Activated naive CD8-positive, alpha-beta T cell treated with anti-CD3 and anti-CD28 coated beads, Interleukin-2, amount 50 U/mL, for 24 hours (primary cell): Measurements from ENCODE around the gene MACROD2.
"Not testable (repeated sequence)": the region's sequence is repeated elsewhere in the genome, so short reads cannot be mapped to it uniquely, and the experiment has no call there.

Source experiments
- ATAC-seq: fragments of 150-1000 bp; cut with Tn5 transposase; one replicate; pipeline ENCODE4 v1.10.0; 2021
- DNase-seq: peaks from one replicate; pipeline ENCODE4 v3.0.0; 2021
- H3K27ac Mint-ChIP-seq: one replicate; pipeline ENCODE4 v1.8.0; 2021; ENCODE audit warnings: mild to moderate bottlenecking, mixed read lengths
- H3K27me3 Mint-ChIP-seq: one replicate; pipeline ENCODE4 v1.8.0; 2021; ENCODE audit warnings: mixed read lengths
- H3K36me3 Mint-ChIP-seq: one replicate; pipeline ENCODE4 v1.8.0; 2021; ENCODE audit warnings: low read depth, mixed read lengths
- H3K4me1 Mint-ChIP-seq: one replicate; pipeline ENCODE4 v1.8.0; 2021; ENCODE audit warnings: mixed read lengths
- H3K4me3 Mint-ChIP-seq: one replicate; pipeline ENCODE4 v1.8.0; 2021; ENCODE audit warnings: mild to moderate bottlenecking, moderate library complexity, mixed read lengths
- H3K9me3 Mint-ChIP-seq: one replicate; pipeline ENCODE4 v1.8.0; 2021; ENCODE audit warnings: mixed read lengths

The MACROD2 gene

GRCh38 chr20:14232650-14233049 lies 237.3 kb downstream of the MACROD2 start:
- no peak for ATAC-seq
- Mint-ChIP-seq H3K4me1 (no peaks in the 10 kb centered on the region), H3K9me3 (peaks cover 14% of the 10 kb centered on the region), H3K27me3 (no peaks in the 10 kb centered on the region), H3K36me3 (no peaks in the 10 kb centered on the region), H3K4me3 (no peak overlapping the region), H3K27ac (no peak overlapping the region)
- no peak for DNase-seq

GRCh38 chr20:14234666-14235295 lies 239.5 kb downstream of the MACROD2 start:
- Mint-ChIP-seq H3K36me3 (no peaks in the 10 kb centered on the region), H3K4me3 (no peak overlapping the region), H3K4me1 (no peaks in the 10 kb centered on the region), H3K27me3 (no peaks in the 10 kb centered on the region), H3K9me3 (peaks cover 20% of the 10 kb centered on the region), H3K27ac (no peak overlapping the region)
- DNase-seq (no peak), ATAC-seq (no peak)

GRCh38 chr20:14235355-14235754 lies 240.0 kb downstream of the MACROD2 start:
- no peak for DNase-seq

GRCh38 chr20:14245368-14245970 lies 250.2 kb downstream of the MACROD2 start:
- no peaks in the 10 kb centered on the region for H3K36me3 Mint-ChIP-seq
- H3K9me3 Mint-ChIP-seq: peaks cover 6% of the 10 kb centered on the region
- no peak for ATAC-seq
- H3K27me3 Mint-ChIP-seq: no peaks in the 10 kb centered on the region
- no peak overlapping the region for H3K27ac Mint-ChIP-seq
- H3K4me3 Mint-ChIP-seq: no peak overlapping the region
- no peak for DNase-seq
- no peaks in the 10 kb centered on the region for H3K4me1 Mint-ChIP-seq

More at GRCh38 chr20:14235355-14235754, 240.0 kb downstream of the MACROD2 start:
- no peaks in the 10 kb centered on the region for H3K4me1 Mint-ChIP-seq
- H3K4me3 Mint-ChIP-seq: no peak overlapping the region
- no peak overlapping the region for H3K27ac Mint-ChIP-seq
- H3K27me3 Mint-ChIP-seq: no peaks in the 10 kb centered on the region
- H3K9me3 Mint-ChIP-seq: peaks cover 21% of the 10 kb centered on the region
- H3K36me3 Mint-ChIP-seq: no peaks in the 10 kb centered on the region
- no peak for ATAC-seq

GRCh38 chr20:14259689-14260088 lies 264.4 kb downstream of the MACROD2 start:
- no peak overlapping the region for H3K27ac Mint-ChIP-seq
- peaks cover 6% of the 10 kb centered on the region for H3K9me3 Mint-ChIP-seq
- H3K36me3 Mint-ChIP-seq: no peaks in the 10 kb centered on the region
- no peaks in the 10 kb centered on the region for H3K27me3 Mint-ChIP-seq
- H3K4me1 Mint-ChIP-seq: no peaks in the 10 kb centered on the region
- ATAC-seq (no peak), DNase-seq (no peak)
- no peak overlapping the region for H3K4me3 Mint-ChIP-seq

- Mint-ChIP-seq H3K36me3 (no peaks in the 10 kb centered on the region), H3K4me3 (no peak overlapping the region), H3K9me3 (peaks cover 6% of the 10 kb centered on the region), H3K27ac (no peak overlapping the region), H3K27me3 (no peaks in the 10 kb centered on the region), H3K4me1 (no peaks in the 10 kb centered on the region)
- DNase-seq (no peak), ATAC-seq (no peak)
Measured at GRCh38 chr20:14260367-14260766, 265.1 kb downstream of the MACROD2 start.

GRCh38 chr20:14264869-14265268 lies 269.6 kb downstream of the MACROD2 start:
- H3K27ac Mint-ChIP-seq: no peak overlapping the region

GRCh38 chr20:14266246-14266645 lies 270.9 kb downstream of the MACROD2 start:
- no peaks in the 10 kb centered on the region for H3K27me3 Mint-ChIP-seq
- DNase-seq (no peak), ATAC-seq (no peak)
- no peak overlapping the region for H3K4me3 Mint-ChIP-seq
- no peaks in the 10 kb centered on the region for H3K36me3 Mint-ChIP-seq
- H3K27ac Mint-ChIP-seq: no peak overlapping the region
- peaks cover 5% of the 10 kb centered on the region for H3K9me3 Mint-ChIP-seq
- no peaks in the 10 kb centered on the region for H3K4me1 Mint-ChIP-seq

More at GRCh38 chr20:14264869-14265268, 269.6 kb downstream of the MACROD2 start:
- no peaks in the 10 kb centered on the region for H3K36me3 Mint-ChIP-seq
- H3K27me3 Mint-ChIP-seq: no peaks in the 10 kb centered on the region
- H3K9me3 Mint-ChIP-seq: peaks cover 5% of the 10 kb centered on the region
- DNase-seq: no peak
- no peak overlapping the region for H3K4me3 Mint-ChIP-seq
- no peak for ATAC-seq
- no peaks in the 10 kb centered on the region for H3K4me1 Mint-ChIP-seq

- not testable (repeated sequence) for H3K27me3 Mint-ChIP-seq, H3K36me3 Mint-ChIP-seq, DNase-seq, H3K4me3 Mint-ChIP-seq, H3K27ac Mint-ChIP-seq, ATAC-seq, H3K9me3 Mint-ChIP-seq, H3K4me1 Mint-ChIP-seq
Measured at GRCh38 chr20:14270751-14271150, 275.4 kb downstream of the MACROD2 start.

- no peaks in the 10 kb centered on the region for H3K36me3 Mint-ChIP-seq
- H3K4me1 Mint-ChIP-seq: no peaks in the 10 kb centered on the region
- H3K9me3 Mint-ChIP-seq: peaks cover 5% of the 10 kb centered on the region
- ATAC-seq (no peak), DNase-seq (no peak)
- no peaks in the 10 kb centered on the region for H3K27me3 Mint-ChIP-seq
- H3K27ac Mint-ChIP-seq: no peak overlapping the region
- H3K4me3 Mint-ChIP-seq: no peak overlapping the region
Measured at GRCh38 chr20:14282140-14282539, 286.8 kb downstream of the MACROD2 start.

GRCh38 chr20:14284443-14284842 lies 289.1 kb downstream of the MACROD2 start:
- DNase-seq (no peak), ATAC-seq (no peak)
- Mint-ChIP-seq H3K4me1 (no peaks in the 10 kb centered on the region), H3K4me3 (no peak overlapping the region), H3K36me3 (no peaks in the 10 kb centered on the region), H3K27me3 (no peaks in the 10 kb centered on the region), H3K27ac (no peak overlapping the region), H3K9me3 (peaks cover 5% of the 10 kb centered on the region)

- no peak for DNase-seq
- H3K36me3 Mint-ChIP-seq: no peaks in the 10 kb centered on the region
- peaks cover 5% of the 10 kb centered on the region for H3K9me3 Mint-ChIP-seq
- no peak overlapping the region for H3K4me3 Mint-ChIP-seq
- no peak overlapping the region for H3K27ac Mint-ChIP-seq
- H3K4me1 Mint-ChIP-seq: no peaks in the 10 kb centered on the region
- ATAC-seq: no peak
- H3K27me3 Mint-ChIP-seq: no peaks in the 10 kb centered on the region
Measured at GRCh38 chr20:14288341-14289330, 293.3 kb downstream of the MACROD2 start.

- ATAC-seq: no peak
- H3K27me3 Mint-ChIP-seq: no peaks in the 10 kb centered on the region
- H3K27ac Mint-ChIP-seq: no peak overlapping the region
- no peaks in the 10 kb centered on the region for H3K4me1 Mint-ChIP-seq
- H3K36me3 Mint-ChIP-seq: no peaks in the 10 kb centered on the region
- H3K9me3 Mint-ChIP-seq: peaks cover 5% of the 10 kb centered on the region
- no peak for DNase-seq
- no peak overlapping the region for H3K4me3 Mint-ChIP-seq
Measured at GRCh38 chr20:14291502-14291901, 296.2 kb downstream of the MACROD2 start.

- Mint-ChIP-seq H3K27me3 (no peaks in the 10 kb centered on the region), H3K9me3 (peaks cover 10% of the 10 kb centered on the region), H3K4me3 (no peak overlapping the region), H3K4me1 (no peaks in the 10 kb centered on the region), H3K27ac (no peak overlapping the region), H3K36me3 (no peaks in the 10 kb centered on the region)
- ATAC-seq: no peak
- DNase-seq: no peak
Measured at GRCh38 chr20:14295238-14295637, 299.9 kb downstream of the MACROD2 start.
